HEK293 (cell line): ENCODE data around the gene IDH1.

ENCODE experiments used
- HOXA7 ChIP-seq: sonication (generic); formaldehyde crosslinking; IDR thresholded peaks from 2 replicates; pipeline ENCODE4 v1.8.1; 2022; ENCODE audit warnings: missing genetic modification reagents, borderline replicate concordance
- KLF1 ChIP-seq: fragments of 450-650 bp; formaldehyde crosslinking; IDR thresholded peaks from 2 replicates; pipeline ENCODE4 v1.5.1; 2016; ENCODE audit warnings: missing biosample characterization, missing genetic modification characterization
- KLF7 ChIP-seq: fragments of 450-650 bp; formaldehyde crosslinking; IDR thresholded peaks from 2 replicates; pipeline ENCODE4 v1.5.1; 2016; ENCODE audit warnings: missing biosample characterization, missing genetic modification characterization, borderline replicate concordance
- PBX3 ChIP-seq: sonication (generic); formaldehyde crosslinking; IDR thresholded peaks from 2 replicates; pipeline ENCODE4 v1.8.1; 2022; ENCODE audit warnings: mild to moderate bottlenecking, moderate library complexity, missing genetic modification reagents
- ZBTB17 ChIP-seq: fragments of 450-650 bp; formaldehyde crosslinking; IDR thresholded peaks from 2 replicates; pipeline ENCODE4 v1.5.1; 2016; ENCODE audit warnings: missing biosample characterization, missing genetic modification characterization
- ZNF248 ChIP-seq: fragments of 450-650 bp; formaldehyde crosslinking; IDR thresholded peaks from 2 replicates; pipeline ENCODE4 v1.5.1; 2017; ENCODE audit warnings: missing biosample characterization, missing genetic modification characterization
- ZNF423 ChIP-seq: fragments of 450-650 bp; formaldehyde crosslinking; IDR thresholded peaks from 2 replicates; pipeline ENCODE4 v1.5.1; 2016; ENCODE audit warnings: missing biosample characterization, missing genetic modification characterization
- ZNF596 ChIP-seq: fragments of 450-650 bp; IDR thresholded peaks from 2 replicates; pipeline ENCODE4 v1.5.0; 2018; ENCODE audit warnings: missing biosample characterization, mild to moderate bottlenecking, missing genetic modification characterization, moderate library complexity
- ZNF777 ChIP-seq: fragments of 450-650 bp; formaldehyde crosslinking; IDR thresholded peaks from 2 replicates; pipeline ENCODE4 v1.5.1; 2017; ENCODE audit warnings: missing biosample characterization, missing genetic modification characterization, borderline replicate concordance
- TF ChIP-seq, protein P1 (sequence below): fragments of 450-650 bp; formaldehyde crosslinking; IDR thresholded peaks from 2 replicates; pipeline ENCODE4 v1.5.1; 2016; ENCODE audit warnings: missing biosample characterization, missing genetic modification characterization
- TF ChIP-seq, protein P2 (sequence below): fragments of 450-650 bp; formaldehyde crosslinking; IDR thresholded peaks from 2 replicates; pipeline ENCODE4 v1.5.1; 2016; ENCODE audit warnings: missing biosample characterization, missing genetic modification characterization

DNA sequence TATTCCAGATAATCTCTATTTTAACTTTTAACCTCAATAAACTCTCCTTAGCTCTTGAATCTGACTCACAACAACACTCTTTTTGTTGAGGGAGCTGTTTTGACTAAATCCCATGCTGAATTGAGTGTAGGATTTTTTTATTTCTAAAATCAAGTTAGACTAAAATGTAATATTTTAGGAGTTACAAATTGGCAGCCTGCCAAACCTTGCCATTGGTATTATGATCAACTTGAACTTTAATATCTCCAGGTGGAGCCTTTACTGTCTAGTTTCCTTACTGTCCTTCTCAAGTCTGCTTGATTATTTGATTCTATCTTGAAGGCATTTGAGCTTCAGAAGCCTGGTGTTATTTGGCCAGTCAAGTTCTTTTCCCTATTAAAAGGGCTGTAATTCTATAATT is 19.9 kb upstream of the IDH1 start:
- TF ChIP-seq ZBTB17 = no peak
- TF ChIP-seq KLF7 (tag by site-specific recombination) = no peak
- TF ChIP-seq ZNF423 = no peak
- TF ChIP-seq ZNF596 (tag by site-specific recombination) = no peak
- TF ChIP-seq KLF1 (tag by site-specific recombination) = no peak
- TF ChIP-seq, protein P1, sequence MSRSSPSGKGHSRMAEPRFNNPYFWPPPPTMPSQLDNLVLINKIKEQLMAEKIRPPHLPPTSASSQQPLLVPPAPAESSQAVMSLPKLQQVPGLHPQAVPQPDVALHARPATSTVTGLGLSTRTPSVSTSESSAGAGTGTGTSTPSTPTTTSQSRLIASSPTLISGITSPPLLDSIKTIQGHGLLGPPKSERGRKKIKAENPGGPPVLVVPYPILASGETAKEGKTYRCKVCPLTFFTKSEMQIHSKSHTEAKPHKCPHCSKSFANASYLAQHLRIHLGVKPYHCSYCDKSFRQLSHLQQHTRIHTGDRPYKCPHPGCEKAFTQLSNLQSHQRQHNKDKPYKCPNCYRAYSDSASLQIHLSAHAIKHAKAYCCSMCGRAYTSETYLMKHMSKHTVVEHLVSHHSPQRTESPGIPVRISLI (tag by site-specific recombination) = no peak
- no peak for TF ChIP-seq HOXA7 (CRISPR knock-in tag)
- TF ChIP-seq, protein P2, sequence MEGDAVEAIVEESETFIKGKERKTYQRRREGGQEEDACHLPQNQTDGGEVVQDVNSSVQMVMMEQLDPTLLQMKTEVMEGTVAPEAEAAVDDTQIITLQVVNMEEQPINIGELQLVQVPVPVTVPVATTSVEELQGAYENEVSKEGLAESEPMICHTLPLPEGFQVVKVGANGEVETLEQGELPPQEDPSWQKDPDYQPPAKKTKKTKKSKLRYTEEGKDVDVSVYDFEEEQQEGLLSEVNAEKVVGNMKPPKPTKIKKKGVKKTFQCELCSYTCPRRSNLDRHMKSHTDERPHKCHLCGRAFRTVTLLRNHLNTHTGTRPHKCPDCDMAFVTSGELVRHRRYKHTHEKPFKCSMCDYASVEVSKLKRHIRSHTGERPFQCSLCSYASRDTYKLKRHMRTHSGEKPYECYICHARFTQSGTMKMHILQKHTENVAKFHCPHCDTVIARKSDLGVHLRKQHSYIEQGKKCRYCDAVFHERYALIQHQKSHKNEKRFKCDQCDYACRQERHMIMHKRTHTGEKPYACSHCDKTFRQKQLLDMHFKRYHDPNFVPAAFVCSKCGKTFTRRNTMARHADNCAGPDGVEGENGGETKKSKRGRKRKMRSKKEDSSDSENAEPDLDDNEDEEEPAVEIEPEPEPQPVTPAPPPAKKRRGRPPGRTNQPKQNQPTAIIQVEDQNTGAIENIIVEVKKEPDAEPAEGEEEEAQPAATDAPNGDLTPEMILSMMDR = no peak
- TF ChIP-seq PBX3 = no peak
- TF ChIP-seq ZNF777 (tag by site-specific recombination) = no peak
- TF ChIP-seq ZNF248 (tag by site-specific recombination) = no peak
